Measurements from ENCODE around the gene SRGAP2B. TPM values are rescaled to one million over a fixed set of nuclear protein-coding genes. Genes with fewer than 3 reads are reported as not detected.
"Not testable (repeated sequence)": the region's sequence is repeated elsewhere in the genome, so short reads cannot be mapped to it uniquely, and the experiment has no call there.

Gene SRGAP2B
- total RNA-seq, 1 experiment from 2014 or later = 57.2 TPM

- H3K27ac ChIP-seq; CTCF ChIA-PET; DNase-seq; H3K79me2 ChIP-seq (ENCODE audit: low read depth); H3K4me3 ChIP-seq; H3K36me3 ChIP-seq (ENCODE audit: low read depth); H4K20me1 ChIP-seq (ENCODE audit: insufficient read depth); H3K27me3 ChIP-seq (ENCODE audit: insufficient read depth, low read depth); H2AFZ ChIP-seq; intact Hi-C loops (cut with micrococcal nuclease; ENCODE audit: unreplicated experiment); BruUV-seq (replicated peaks); H3K4me1 ChIP-seq (replicated peaks; ENCODE audit: insufficient read depth); POLR2A ChIA-PET (ENCODE audit: unreplicated experiment); H3F3A ChIP-seq (ENCODE audit: insufficient read depth, low read depth); H3K9me2 ChIP-seq (ENCODE audit: insufficient read depth); H3K9me3 ChIP-seq (ENCODE audit: insufficient read depth, low read depth); H3K4me2 ChIP-seq: not testable (repeated sequence)
Measured at GRCh38 chr1:145048181-145048856, 46.8 kb downstream of the SRGAP2B start.

- H3K27me3 ChIP-seq (ENCODE audit: insufficient read depth, low read depth); H3K9me2 ChIP-seq (ENCODE audit: insufficient read depth); H3K36me3 ChIP-seq (ENCODE audit: low read depth); POLR2A ChIA-PET (ENCODE audit: unreplicated experiment); H3K4me3 ChIP-seq; H3K4me2 ChIP-seq; H2AFZ ChIP-seq; H3K4me1 ChIP-seq (replicated peaks; ENCODE audit: insufficient read depth); CTCF ChIA-PET; BruUV-seq (replicated peaks); H3K79me2 ChIP-seq (ENCODE audit: low read depth); H3F3A ChIP-seq (ENCODE audit: insufficient read depth, low read depth); DNase-seq; H3K27ac ChIP-seq; H3K9me3 ChIP-seq (ENCODE audit: insufficient read depth, low read depth); H4K20me1 ChIP-seq (ENCODE audit: insufficient read depth); intact Hi-C loops (cut with micrococcal nuclease; ENCODE audit: unreplicated experiment): not testable (repeated sequence)
Measured at GRCh38 chr1:145047553-145047952, 47.6 kb downstream of the SRGAP2B start.

DNA sequence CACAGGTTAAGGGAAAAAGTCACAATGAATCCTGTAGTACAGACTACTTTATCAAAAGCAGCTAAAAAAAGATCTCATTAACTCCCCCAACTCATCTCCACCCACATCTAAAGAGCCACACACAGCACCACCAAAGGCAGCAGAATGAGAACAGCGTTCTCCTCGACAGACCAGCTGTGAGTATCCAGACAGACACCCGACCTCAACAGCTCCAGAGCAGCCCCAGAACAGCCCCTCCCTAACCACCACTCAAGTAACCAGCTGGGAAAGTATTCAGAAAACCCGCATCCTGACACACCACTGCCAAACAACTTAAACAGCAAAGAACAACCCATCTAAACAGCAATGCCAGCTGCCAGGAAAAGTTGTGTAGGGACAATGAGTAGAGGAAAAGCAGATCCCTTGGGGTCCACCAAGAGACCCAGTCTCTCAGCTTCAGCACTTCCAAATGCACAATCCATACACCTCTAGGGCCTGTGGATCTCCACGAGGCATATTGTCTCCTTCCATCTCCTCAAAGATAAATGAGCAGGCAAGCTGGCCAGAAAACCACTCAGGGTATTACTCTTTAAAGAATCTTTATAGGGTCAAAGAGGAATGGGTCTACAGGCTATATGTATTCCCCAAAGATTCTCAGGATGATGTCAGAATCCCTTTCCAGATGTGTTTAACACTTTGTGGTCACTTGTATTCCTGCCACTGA is 49.4 kb downstream of the SRGAP2B start:
- H3K9me2 ChIP-seq (ENCODE audit: insufficient read depth); BruUV-seq (replicated peaks); DNase-seq; H3K36me3 ChIP-seq (ENCODE audit: low read depth); CTCF ChIA-PET; H3K27ac ChIP-seq; H3K27me3 ChIP-seq (ENCODE audit: insufficient read depth, low read depth); H4K20me1 ChIP-seq (ENCODE audit: insufficient read depth); H3K4me2 ChIP-seq; H3K4me1 ChIP-seq (replicated peaks; ENCODE audit: insufficient read depth); H3F3A ChIP-seq (ENCODE audit: insufficient read depth, low read depth); intact Hi-C loops (cut with micrococcal nuclease; ENCODE audit: unreplicated experiment); H3K4me3 ChIP-seq; H3K79me2 ChIP-seq (ENCODE audit: low read depth); H2AFZ ChIP-seq; POLR2A ChIA-PET (ENCODE audit: unreplicated experiment); H3K9me3 ChIP-seq (ENCODE audit: insufficient read depth, low read depth): not testable (repeated sequence)

- H3K4me1 ChIP-seq (replicated peaks; ENCODE audit: insufficient read depth); DNase-seq; H3F3A ChIP-seq (ENCODE audit: insufficient read depth, low read depth); H3K9me3 ChIP-seq (ENCODE audit: insufficient read depth, low read depth); BruUV-seq (replicated peaks); CTCF ChIA-PET; POLR2A ChIA-PET (ENCODE audit: unreplicated experiment); intact Hi-C loops (cut with micrococcal nuclease; ENCODE audit: unreplicated experiment); H2AFZ ChIP-seq; H3K27me3 ChIP-seq (ENCODE audit: insufficient read depth, low read depth); H4K20me1 ChIP-seq (ENCODE audit: insufficient read depth); H3K36me3 ChIP-seq (ENCODE audit: low read depth); H3K27ac ChIP-seq; H3K4me3 ChIP-seq; H3K79me2 ChIP-seq (ENCODE audit: low read depth); H3K9me2 ChIP-seq (ENCODE audit: insufficient read depth); H3K4me2 ChIP-seq: not testable (repeated sequence)
Measured at GRCh38 chr1:145041519-145041918, 53.6 kb downstream of the SRGAP2B start.

- BruUV-seq (replicated peaks); CTCF ChIA-PET; intact Hi-C loops (cut with micrococcal nuclease; ENCODE audit: unreplicated experiment); H3K4me3 ChIP-seq; H3K9me3 ChIP-seq (ENCODE audit: insufficient read depth, low read depth); H3K27ac ChIP-seq; H4K20me1 ChIP-seq (ENCODE audit: insufficient read depth); H2AFZ ChIP-seq; DNase-seq; H3K4me1 ChIP-seq (replicated peaks; ENCODE audit: insufficient read depth); H3K79me2 ChIP-seq (ENCODE audit: low read depth); H3F3A ChIP-seq (ENCODE audit: insufficient read depth, low read depth); H3K36me3 ChIP-seq (ENCODE audit: low read depth); H3K27me3 ChIP-seq (ENCODE audit: insufficient read depth, low read depth); H3K4me2 ChIP-seq; H3K9me2 ChIP-seq (ENCODE audit: insufficient read depth); POLR2A ChIA-PET (ENCODE audit: unreplicated experiment): not testable (repeated sequence)
Measured at GRCh38 chr1:145036019-145036418, 59.1 kb downstream of the SRGAP2B start.

GRCh38 chr1:145033523-145033922 is 61.6 kb downstream of the SRGAP2B start:
- H3K27ac ChIP-seq; DNase-seq; BruUV-seq (replicated peaks); H4K20me1 ChIP-seq (ENCODE audit: insufficient read depth); H3F3A ChIP-seq (ENCODE audit: insufficient read depth, low read depth); H3K79me2 ChIP-seq (ENCODE audit: low read depth); intact Hi-C loops (cut with micrococcal nuclease; ENCODE audit: unreplicated experiment); H3K27me3 ChIP-seq (ENCODE audit: insufficient read depth, low read depth); H3K36me3 ChIP-seq (ENCODE audit: low read depth); H3K9me3 ChIP-seq (ENCODE audit: insufficient read depth, low read depth); CTCF ChIA-PET; H3K4me3 ChIP-seq; H3K4me2 ChIP-seq; H3K4me1 ChIP-seq (replicated peaks; ENCODE audit: insufficient read depth); H2AFZ ChIP-seq; H3K9me2 ChIP-seq (ENCODE audit: insufficient read depth); POLR2A ChIA-PET (ENCODE audit: unreplicated experiment): not testable (repeated sequence)

GRCh38 chr1:145027251-145027650 is 67.9 kb downstream of the SRGAP2B start:
- H3K9me2 ChIP-seq (ENCODE audit: insufficient read depth); CTCF ChIA-PET; H3K36me3 ChIP-seq (ENCODE audit: low read depth); H2AFZ ChIP-seq; DNase-seq; H3K27me3 ChIP-seq (ENCODE audit: insufficient read depth, low read depth); intact Hi-C loops (cut with micrococcal nuclease; ENCODE audit: unreplicated experiment); BruUV-seq (replicated peaks); H3K4me1 ChIP-seq (replicated peaks; ENCODE audit: insufficient read depth); H3K4me2 ChIP-seq; H3K9me3 ChIP-seq (ENCODE audit: insufficient read depth, low read depth); H4K20me1 ChIP-seq (ENCODE audit: insufficient read depth); H3K27ac ChIP-seq; H3F3A ChIP-seq (ENCODE audit: insufficient read depth, low read depth); H3K79me2 ChIP-seq (ENCODE audit: low read depth); POLR2A ChIA-PET (ENCODE audit: unreplicated experiment); H3K4me3 ChIP-seq: not testable (repeated sequence)

Measured in PC-9 (cell line).